ENCODE data around the gene FAM50B. TPM values are rescaled to one million over a fixed set of nuclear protein-coding genes. Genes with fewer than 3 reads are reported as not detected.

The FAM50B gene
- total RNA-seq, 2 experiments from 2014 or later, result not detected

DNA sequence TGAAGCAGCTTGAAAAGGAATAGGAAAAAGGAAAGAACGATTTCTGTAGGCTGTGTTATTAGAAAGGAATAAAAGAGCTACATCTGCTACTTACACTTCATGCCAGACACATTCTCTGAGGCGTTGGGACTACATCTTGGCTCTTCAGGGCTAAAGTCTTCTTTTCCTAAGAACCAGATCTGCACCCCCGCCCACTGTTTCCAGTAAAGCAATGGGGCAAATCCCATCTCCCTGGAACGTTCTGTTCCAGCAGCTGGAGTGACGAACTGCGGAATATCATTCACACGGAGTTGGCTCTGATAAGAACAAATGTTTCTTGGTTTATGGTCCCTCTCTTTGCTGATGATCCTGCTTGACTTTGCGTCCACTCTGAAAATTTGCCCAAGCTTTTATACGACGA, 26.9 kb downstream of the FAM50B start:
- CTCF ChIA-PET (ENCODE audit: unreplicated experiment), result no interaction called here

DNA sequence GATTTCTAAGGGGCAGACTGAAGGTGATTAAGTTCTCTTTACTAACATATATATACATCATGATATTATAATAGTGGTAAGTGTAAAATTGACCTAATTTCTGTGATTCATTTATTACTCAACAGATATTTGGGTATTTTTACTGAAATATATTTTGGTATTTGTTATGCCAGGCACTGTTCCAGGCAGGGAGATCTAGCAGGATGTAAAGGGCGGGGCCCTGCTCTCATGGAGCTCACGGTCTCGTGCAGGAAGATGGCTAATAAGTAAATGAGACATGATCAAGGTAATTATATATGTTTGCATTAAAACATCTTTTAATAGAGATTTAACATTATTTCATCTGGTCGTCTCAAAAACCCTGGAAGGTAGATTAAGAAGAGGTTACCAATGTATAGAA, 27.7 kb downstream of the FAM50B start:
- intact Hi-C loops (cut with micrococcal nuclease; ENCODE audit: unreplicated experiment), result no loop called here
- ChIA-PET CTCF (ENCODE audit: unreplicated experiment) (no interaction called here), POLR2A (no interaction called here)
- H3K27ac ChIP-seq (ENCODE audit: low read depth, low read length, poor library complexity, severe bottlenecking), result no peak overlapping the region
- H3K4me2 ChIP-seq (ENCODE audit: low read length), result no peak overlapping the region
- no peaks in the 10 kb centered on the region for H4K20me1 ChIP-seq (ENCODE audit: insufficient read depth, low read length)
- H3K36me3 ChIP-seq (ENCODE audit: insufficient read depth, low read length), result no peaks in the 10 kb centered on the region
- DNase-seq (ENCODE audit: low spot score), result no peak
- H3K4me3 ChIP-seq (ENCODE audit: low read depth, low read length, poor library complexity, severe bottlenecking), result no peak overlapping the region
- H3K79me2 ChIP-seq (ENCODE audit: insufficient read depth, low read depth, low read length), result no peaks in the 10 kb centered on the region
- no peaks in the 10 kb centered on the region for H3K4me1 ChIP-seq (ENCODE audit: insufficient read depth, low read length, poor library complexity, severe bottlenecking)
- no TSS peak for BruUV-seq (replicated peaks)
- no peaks in the 10 kb centered on the region for H3K9me2 ChIP-seq (ENCODE audit: insufficient read depth, low read length)
- no peaks in the 10 kb centered on the region for H3K9me3 ChIP-seq (ENCODE audit: low read length)
- TF ChIP-seq CTCF (conservative IDR thresholded peaks at IDR 0.05; ENCODE audit: low read length) (no peak), EZH2phosphoT487 (IDR thresholded peaks at IDR 0.05; ENCODE audit: borderline replicate concordance, low read depth, low read length) (no peak)
- no peak overlapping the region for H2AFZ ChIP-seq (ENCODE audit: low read length)

More for the DNA sequence above, 26.9 kb downstream of the FAM50B start:
- no peaks in the 10 kb centered on the region for H3K79me2 ChIP-seq (ENCODE audit: insufficient read depth, low read depth, low read length)
- H3K27ac ChIP-seq (ENCODE audit: low read depth, low read length, poor library complexity, severe bottlenecking), result no peak overlapping the region
- no peaks in the 10 kb centered on the region for H3K36me3 ChIP-seq (ENCODE audit: insufficient read depth, low read length)
- no peak for DNase-seq (ENCODE audit: low spot score)
- no peak overlapping the region for H3K4me3 ChIP-seq (ENCODE audit: low read depth, low read length, poor library complexity, severe bottlenecking)
- intact Hi-C loops (cut with micrococcal nuclease; ENCODE audit: unreplicated experiment), result no loop called here
- H3K4me1 ChIP-seq (ENCODE audit: insufficient read depth, low read length, poor library complexity, severe bottlenecking), result no peaks in the 10 kb centered on the region
- POLR2A ChIA-PET, result no interaction called here
- no peaks in the 10 kb centered on the region for H3K9me3 ChIP-seq (ENCODE audit: low read length)
- no peak overlapping the region for H2AFZ ChIP-seq (ENCODE audit: low read length)
- BruUV-seq (replicated peaks), result no TSS peak
- no peaks in the 10 kb centered on the region for H4K20me1 ChIP-seq (ENCODE audit: insufficient read depth, low read length)
- no peak for TF ChIP-seq EZH2phosphoT487 (IDR thresholded peaks at IDR 0.05; ENCODE audit: borderline replicate concordance, low read depth, low read length)
- TF ChIP-seq CTCF (conservative IDR thresholded peaks at IDR 0.05; ENCODE audit: low read length), result no peak
- H3K4me2 ChIP-seq (ENCODE audit: low read length), result no peak overlapping the region
- no peaks in the 10 kb centered on the region for H3K9me2 ChIP-seq (ENCODE audit: insufficient read depth, low read length)

GRCh38 chr6:3878048-3878666, 29.0 kb downstream of the FAM50B start:
- no peaks in the 10 kb centered on the region for H3K4me1 ChIP-seq (ENCODE audit: insufficient read depth, low read length, poor library complexity, severe bottlenecking)
- TF ChIP-seq EZH2phosphoT487 (IDR thresholded peaks at IDR 0.05; ENCODE audit: borderline replicate concordance, low read depth, low read length) (no peak), CTCF (conservative IDR thresholded peaks at IDR 0.05; ENCODE audit: low read length) (no peak)
- BruUV-seq (replicated peaks), result no TSS peak
- no peak overlapping the region for H2AFZ ChIP-seq (ENCODE audit: low read length)
- no peak for DNase-seq (ENCODE audit: low spot score)
- no peaks in the 10 kb centered on the region for H4K20me1 ChIP-seq (ENCODE audit: insufficient read depth, low read length)
- CTCF ChIA-PET (ENCODE audit: unreplicated experiment), result no interaction called here
- no peak overlapping the region for H3K27ac ChIP-seq (ENCODE audit: low read depth, low read length, poor library complexity, severe bottlenecking)
- no peak overlapping the region for H3K4me2 ChIP-seq (ENCODE audit: low read length)
- intact Hi-C loops (cut with micrococcal nuclease; ENCODE audit: unreplicated experiment), result no loop called here
- no peak overlapping the region for H3K4me3 ChIP-seq (ENCODE audit: low read depth, low read length, poor library complexity, severe bottlenecking)
- H3K36me3 ChIP-seq (ENCODE audit: insufficient read depth, low read length), result no peaks in the 10 kb centered on the region
- no peaks in the 10 kb centered on the region for H3K9me3 ChIP-seq (ENCODE audit: low read length)
- POLR2A ChIA-PET, result no interaction called here
- no peaks in the 10 kb centered on the region for H3K79me2 ChIP-seq (ENCODE audit: insufficient read depth, low read depth, low read length)
- no peaks in the 10 kb centered on the region for H3K9me2 ChIP-seq (ENCODE audit: insufficient read depth, low read length)
